Natural killer cell (primary cell): ENCODE measurements around the gene BATF. TPM values are rescaled to one million over a fixed set of nuclear protein-coding genes. Genes with fewer than 3 reads are reported as not detected.

ENCODE experiments used
- ATAC-seq, 3 donors: fragments of 150-1000 bp in 2 of 3; fragments of 200-7000 bp in 1 of 3; cut with Tn5 transposase; 1 replicate in 1 of 3; 2 replicates in 2 of 3; pipeline ENCODE4 v1.10.0; 2021; ENCODE audit warnings: mild to moderate bottlenecking in 2 of 3, moderate library complexity in 2 of 3
- DNase-seq, 2 donors: peaks; one replicate each; pipeline versions ENCODE4 v3.0.0 to v3.0.0-alpha.2; 2013 to 2021; ENCODE audit warnings: mixed read lengths in 1 of 2
- H3K27ac ChIP-seq: one replicate; pipeline ENCODE4 v1.5.1; 2013; ENCODE audit warnings: mild to moderate bottlenecking, low read length
- H3K27me3 ChIP-seq: one replicate; pipeline ENCODE4 v1.6.1; 2013; ENCODE audit warnings: low read length; ENCODE audit not compliant: control insufficient read depth, insufficient read depth
- H3K36me3 ChIP-seq: one replicate; pipeline ENCODE4 v1.6.1; 2013; ENCODE audit warnings: low read length; ENCODE audit not compliant: control insufficient read depth, insufficient read depth
- H3K4me1 ChIP-seq: one replicate; pipeline ENCODE4 v1.6.1; 2013; ENCODE audit warnings: low read length; ENCODE audit not compliant: control insufficient read depth, insufficient read depth
- H3K4me3 ChIP-seq: one replicate; pipeline ENCODE4 v1.5.1; 2013; ENCODE audit warnings: low read length
- H3K9me3 ChIP-seq: one replicate; pipeline ENCODE4 v1.6.1; 2013; ENCODE audit warnings: low read length; ENCODE audit not compliant: control insufficient read depth, insufficient read depth
- H3K27ac Mint-ChIP-seq, 2 donors: one replicate each; pipeline ENCODE4 v1.8.0; 2022; ENCODE audit warnings: mild to moderate bottlenecking in 2 of 2, mixed read lengths in 2 of 2, moderate library complexity in 1 of 2
- H3K27me3 Mint-ChIP-seq, 2 donors: one replicate each; pipeline ENCODE4 v1.8.0; 2022; ENCODE audit warnings: low read depth in 2 of 2, mixed read lengths in 2 of 2
- H3K36me3 Mint-ChIP-seq: one replicate; pipeline ENCODE4 v1.8.0; 2022; ENCODE audit warnings: mixed read lengths
- H3K4me1 Mint-ChIP-seq, 2 donors: one replicate each; pipeline ENCODE4 v1.8.0; 2022; ENCODE audit warnings: mixed read lengths in 2 of 2
- H3K4me3 Mint-ChIP-seq: one replicate; pipeline ENCODE4 v1.8.0; 2022; ENCODE audit warnings: mild to moderate bottlenecking, moderate library complexity, mixed read lengths
- H3K9me3 Mint-ChIP-seq, 2 donors: one replicate each; pipeline ENCODE4 v1.8.0; 2022; ENCODE audit warnings: mixed read lengths in 2 of 2
- CTCF ChIP-seq: fragments of 200-600 bp; IDR thresholded peaks from one replicate; pipeline ENCODE4 v1.8.0; 2022; ENCODE audit warnings: antibody characterized with exemption
- WGBS: methylation state at CpG from one replicate; pipeline ENCODE4 v1.1.7; 2013; ENCODE audit warnings: missing lambda C conversion rate; ENCODE audit not compliant: insufficient coverage; 5-methylcytosine and 5-hydroxymethylcytosine counted together
- intact Hi-C: fragments of 100-400 bp; cut with micrococcal nuclease; formaldehyde crosslinking; loops from one replicate; pipeline ENCODE4 v1.14.2; 2022
- total RNA-seq, 4 donors: library from RNA; stranded (reverse); fragments of 120-200 nt in 1 of 4; gene quantifications; one replicate each; pipeline versions ENCODE4 v1.2.3 to v1.2.4, GENCODE V29; 2013 to 2022

Gene BATF
- total RNA-seq, 3 donors from 2014 or later (not counting 1 experiment from before 2014, with no cell fraction given), result 12.6 to 32.5 (median 21.4) TPM

DNA sequence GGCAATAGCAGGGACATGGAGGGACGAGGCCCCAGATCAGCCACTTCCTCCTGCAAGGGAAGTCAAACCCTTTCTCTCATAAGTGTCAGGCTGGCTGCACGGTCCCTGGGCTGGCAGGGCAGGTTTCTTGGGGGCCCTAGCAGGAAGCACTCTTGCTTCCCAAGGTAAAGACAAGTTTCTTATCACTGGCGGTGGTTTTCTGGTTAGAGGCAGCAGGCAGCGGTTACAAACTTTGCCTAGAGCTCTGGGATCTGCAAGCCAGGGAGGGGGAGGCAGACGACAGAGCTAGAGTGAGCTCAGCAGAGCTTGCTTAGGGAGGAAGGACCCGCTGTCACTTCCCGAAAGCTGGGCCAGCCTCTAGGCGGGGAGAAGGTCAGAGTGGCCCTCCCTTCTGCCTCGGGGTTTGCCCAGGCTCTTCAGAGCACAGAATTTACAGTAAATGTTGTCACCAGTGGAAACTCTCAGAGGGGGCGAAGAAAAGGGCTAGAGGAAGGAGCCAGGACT, 20.4 kb downstream of the BATF start:
- H3K9me3 ChIP-seq, result no peaks in the 10 kb centered on the region
- DNase-seq (peak; percentile 61 to 89), ATAC-seq (peak; percentile 95 to 96 (median 95))
- peak overlapping the region; percentile 86 for H3K27ac ChIP-seq
- peak overlapping the region; percentile 80 for H3K4me3 Mint-ChIP-seq
- peaks cover 23 to 46% of the 10 kb centered on the region in 2 donors for H3K4me1 Mint-ChIP-seq
- no peaks in the 10 kb centered on the region for H3K27me3 Mint-ChIP-seq
- H3K27ac Mint-ChIP-seq, result peak overlapping the region; percentile 94 to 98
- H3K36me3 ChIP-seq, result peaks cover 12% of the 10 kb centered on the region
- 2% methylated on average over 10 of the region's 10 CpGs for WGBS
- no peaks in the 10 kb centered on the region for H3K36me3 Mint-ChIP-seq
- intact Hi-C loops, result loop anchor here (2.0 kb wide), 1 partner anchor 20 kb away; the partner anchor contains the start of gene BATF
- no peaks in the 10 kb centered on the region for H3K27me3 ChIP-seq
- peaks cover 51% of the 10 kb centered on the region for H3K4me1 ChIP-seq
- no peaks in the 10 kb centered on the region for H3K9me3 Mint-ChIP-seq
- TF ChIP-seq CTCF, result no peak
- no peak overlapping the region for H3K4me3 ChIP-seq

DNA sequence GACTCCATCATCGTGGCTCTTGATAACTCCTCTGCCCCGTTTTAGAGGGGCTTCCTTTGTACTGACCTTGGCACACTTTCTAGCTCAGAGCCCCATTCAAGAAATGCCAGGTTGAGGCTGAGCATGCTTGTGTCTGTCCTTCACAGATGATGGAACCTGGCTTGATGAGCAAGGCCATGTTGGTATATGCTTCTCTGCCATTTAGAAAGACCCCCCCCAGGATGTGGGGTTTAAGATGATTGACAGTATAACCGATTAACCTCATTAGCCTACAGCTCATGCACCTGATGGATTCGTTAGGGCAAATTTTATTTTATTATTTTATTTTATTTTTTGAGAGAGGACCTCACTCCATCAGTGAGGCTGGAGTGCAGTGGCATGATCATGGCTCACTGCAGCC, 21.0 kb downstream of the BATF start:
- Mint-ChIP-seq H3K36me3 (no peaks in the 10 kb centered on the region), H3K4me1 (peaks cover 23 to 44% of the 10 kb centered on the region in 2 donors), H3K9me3 (no peaks in the 10 kb centered on the region), H3K27ac (peak overlapping the region; percentile 94 to 98), H3K4me3 (peak overlapping the region; percentile 80), H3K27me3 (no peaks in the 10 kb centered on the region)
- H3K4me3 ChIP-seq, result no peak overlapping the region
- H3K9me3 ChIP-seq, result no peaks in the 10 kb centered on the region
- no peaks in the 10 kb centered on the region for H3K27me3 ChIP-seq
- peak overlapping the region; percentile 86 for H3K27ac ChIP-seq
- peak; percentile 4 to 17 (median 14) for ATAC-seq
- TF ChIP-seq CTCF, result no peak
- peak in 1 of 2 donors; percentile 63 for DNase-seq
- peaks cover 47% of the 10 kb centered on the region for H3K4me1 ChIP-seq
- 0% methylated on average over 2 of the region's 4 CpGs for WGBS
- H3K36me3 ChIP-seq, result peaks cover 18% of the 10 kb centered on the region
- intact Hi-C loops, result loop anchor here (2.0 kb wide), 1 partner anchor 20 kb away; the partner anchor contains the start of gene BATF

GRCh38 chr14:75543786-75544185, 21.5 kb downstream of the BATF start:
- no peaks in the 10 kb centered on the region for H3K36me3 Mint-ChIP-seq
- H3K4me1 Mint-ChIP-seq, result peaks cover 23 to 41% of the 10 kb centered on the region in 2 donors
- DNase-seq (peak in 1 of 2 donors; percentile 31), ATAC-seq (no peak)
- no peaks in the 10 kb centered on the region for H3K9me3 ChIP-seq
- H3K27me3 ChIP-seq, result no peaks in the 10 kb centered on the region
- H3K27me3 Mint-ChIP-seq, result no peaks in the 10 kb centered on the region
- peaks cover 46% of the 10 kb centered on the region for H3K4me1 ChIP-seq
- H3K27ac ChIP-seq, result peak overlapping the region; percentile 86
- H3K27ac Mint-ChIP-seq, result peak overlapping the region; percentile 94 to 98
- H3K36me3 ChIP-seq, result peaks cover 20% of the 10 kb centered on the region
- H3K4me3 Mint-ChIP-seq, result no peak overlapping the region
- WGBS, result 86% methylated on average over 2 of the region's 2 CpGs
- TF ChIP-seq CTCF, result no peak
- intact Hi-C loops, result loop anchor here (2.0 kb wide), 1 partner anchor 21 kb away; the partner anchor contains the start of gene BATF
- no peaks in the 10 kb centered on the region for H3K9me3 Mint-ChIP-seq
- H3K4me3 ChIP-seq, result no peak overlapping the region

- ATAC-seq (no peak), DNase-seq (no peak)
- H3K9me3 Mint-ChIP-seq, result no peaks in the 10 kb centered on the region
- H3K27me3 Mint-ChIP-seq, result no peaks in the 10 kb centered on the region
- no peak overlapping the region for H3K27ac Mint-ChIP-seq
- H3K36me3 Mint-ChIP-seq, result no peaks in the 10 kb centered on the region
- H3K4me1 ChIP-seq, result peaks cover 31% of the 10 kb centered on the region
- no peak overlapping the region for H3K27ac ChIP-seq
- H3K4me1 Mint-ChIP-seq, result peaks cover 17 to 23% of the 10 kb centered on the region in 2 donors
- H3K4me3 Mint-ChIP-seq, result no peak overlapping the region
- no peak for TF ChIP-seq CTCF
- H3K27me3 ChIP-seq, result no peaks in the 10 kb centered on the region
- H3K36me3 ChIP-seq, result peaks cover 20% of the 10 kb centered on the region
- intact Hi-C loops, result no loop called here
- no peak overlapping the region for H3K4me3 ChIP-seq
- H3K9me3 ChIP-seq, result no peaks in the 10 kb centered on the region
- WGBS, result 96% methylated on average over 13 of the region's 13 CpGs
These were observed 23.6 kb downstream of the BATF start for GRCh38 chr14:75545907-75546306.
